Thyroid gland (tissue), 4 donors: Measurements from ENCODE around the gene LTV1.

Source experiments
- POLR2A ChIP-seq, 2 donors: fragments of 450-650 bp; IDR thresholded peaks; one replicate each; pipeline ENCODE4 v1.6.1; 2017; ENCODE audit warnings: antibody characterized with exemption in 2 of 2, mild to moderate bottlenecking in 2 of 2, moderate library complexity in 1 of 2
- TF ChIP-seq, protein P1 (sequence below), 6 experiments: fragments of 200-600 bp in 3 of 6; fragments of 450-650 bp in 3 of 6; sonication (generic) in 3 of 6; IDR thresholded peaks; one replicate each; pipeline ENCODE4 v1.5.1; 2016 to 2019; ENCODE audit warnings: antibody characterized with exemption in 6 of 6, mild to moderate bottlenecking in 2 of 6, inconsistent platforms in 1 of 6, moderate library complexity in 1 of 6

DNA sequence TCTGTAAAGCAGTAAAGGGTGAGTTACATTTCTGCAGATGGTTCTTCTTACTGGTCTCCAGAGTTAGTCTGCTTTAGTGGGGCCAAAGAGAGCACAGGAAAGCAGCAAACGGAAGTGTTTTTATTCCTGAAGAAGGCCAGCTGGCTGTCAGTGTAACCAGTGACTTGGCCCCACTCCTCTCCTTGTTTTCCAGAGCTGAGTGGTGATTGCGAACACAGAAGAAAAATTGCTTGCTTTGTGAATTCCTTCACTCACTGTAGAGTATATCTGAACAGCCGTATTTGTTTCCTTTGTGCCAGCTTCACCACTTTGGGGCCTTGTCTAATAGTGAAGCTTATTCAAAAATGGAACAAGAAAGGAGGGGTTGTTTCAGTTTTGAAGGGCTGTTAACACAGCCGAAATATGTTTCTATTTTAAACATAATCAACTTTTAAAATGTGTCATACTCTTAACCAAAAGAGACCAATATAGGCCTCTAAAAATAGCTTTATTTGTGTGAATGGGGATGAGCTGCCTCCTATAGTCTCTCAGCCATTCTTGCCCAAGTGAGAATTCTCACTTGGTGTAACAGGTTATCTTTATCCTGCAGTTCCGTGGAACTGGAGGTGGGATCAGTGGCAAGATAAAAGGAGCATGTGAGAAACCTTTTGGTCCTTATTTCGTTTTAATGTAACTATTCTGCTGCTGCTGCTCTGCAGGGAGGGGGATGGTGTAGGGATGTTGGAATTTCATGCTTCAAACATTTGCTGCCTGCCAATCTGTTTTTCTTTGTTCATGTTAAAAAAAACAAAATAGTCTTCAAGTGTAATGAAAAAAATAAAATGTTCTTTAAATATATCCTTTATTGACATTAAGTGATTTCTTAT lies 59.0 kb downstream of the LTV1 start:
- TF ChIP-seq, protein P1, sequence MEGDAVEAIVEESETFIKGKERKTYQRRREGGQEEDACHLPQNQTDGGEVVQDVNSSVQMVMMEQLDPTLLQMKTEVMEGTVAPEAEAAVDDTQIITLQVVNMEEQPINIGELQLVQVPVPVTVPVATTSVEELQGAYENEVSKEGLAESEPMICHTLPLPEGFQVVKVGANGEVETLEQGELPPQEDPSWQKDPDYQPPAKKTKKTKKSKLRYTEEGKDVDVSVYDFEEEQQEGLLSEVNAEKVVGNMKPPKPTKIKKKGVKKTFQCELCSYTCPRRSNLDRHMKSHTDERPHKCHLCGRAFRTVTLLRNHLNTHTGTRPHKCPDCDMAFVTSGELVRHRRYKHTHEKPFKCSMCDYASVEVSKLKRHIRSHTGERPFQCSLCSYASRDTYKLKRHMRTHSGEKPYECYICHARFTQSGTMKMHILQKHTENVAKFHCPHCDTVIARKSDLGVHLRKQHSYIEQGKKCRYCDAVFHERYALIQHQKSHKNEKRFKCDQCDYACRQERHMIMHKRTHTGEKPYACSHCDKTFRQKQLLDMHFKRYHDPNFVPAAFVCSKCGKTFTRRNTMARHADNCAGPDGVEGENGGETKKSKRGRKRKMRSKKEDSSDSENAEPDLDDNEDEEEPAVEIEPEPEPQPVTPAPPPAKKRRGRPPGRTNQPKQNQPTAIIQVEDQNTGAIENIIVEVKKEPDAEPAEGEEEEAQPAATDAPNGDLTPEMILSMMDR (IDR thresholded peaks at IDR 0.05) = no peak
- TF ChIP-seq POLR2A (IDR thresholded peaks at IDR 0.05) = no peak
